WTC11 (cell line): Measurements from ENCODE around the gene PHC2. TPM values are rescaled to one million over a fixed set of nuclear protein-coding genes. Genes with fewer than 3 reads are reported as not detected.
A peak's percentile ranks its signal among the peaks of the same experiment; 100 is the strongest.

ENCODE experiments used
- ATAC-seq: fragments of 200-7000 bp; cut with Tn5 transposase; 2 replicates; pipeline ENCODE4 v1.10.0; 2021; ENCODE audit warnings: mild to moderate bottlenecking, moderate library complexity
- CTCF ChIA-PET: fragments of 300-600 bp; sonication (Branson Sonifier 250); formaldehyde crosslinking; loops from one replicate; lab custom pipeline; 2021; ENCODE audit warnings: antibody characterized with exemption; lab: Charles Lee
- POLR2A ChIA-PET: fragments of 350-600 bp; sonication (Branson Sonifier 250); formaldehyde crosslinking; loops from one replicate; lab custom pipeline; 2021; ENCODE audit warnings: antibody characterized with exemption; lab: Charles Lee
- DNase-seq: peaks from one replicate; pipeline ENCODE4 v3.0.0; 2021; ENCODE audit warnings: low spot score
- H3K27ac Mint-ChIP-seq: 2 replicates; pipeline ENCODE4 v1.8.0; 2021; ENCODE audit warnings: mixed read lengths
- H3K27me3 Mint-ChIP-seq: 2 replicates; pipeline ENCODE4 v1.8.0; 2021; ENCODE audit warnings: low read depth, mild to moderate bottlenecking, moderate library complexity, mixed read lengths
- H3K36me3 Mint-ChIP-seq: 2 replicates; pipeline ENCODE4 v1.8.0; 2021; ENCODE audit warnings: mixed read lengths
- H3K4me1 Mint-ChIP-seq: 2 replicates; pipeline ENCODE4 v1.8.0; 2022; ENCODE audit warnings: mixed read lengths
- H3K4me3 Mint-ChIP-seq: 2 replicates; pipeline ENCODE4 v1.8.0; 2021; ENCODE audit warnings: mild to moderate bottlenecking, moderate library complexity, mixed read lengths
- H3K9me3 Mint-ChIP-seq: 2 replicates; pipeline ENCODE4 v1.8.0; 2021; ENCODE audit warnings: mixed read lengths
- AR ChIP-seq: fragments of 250-450 bp; sonication (Bioruptor Pico); IDR thresholded peaks from 2 replicates; pipeline ENCODE4 v1.9.0; 2021; ENCODE audit warnings: mild to moderate bottlenecking
- ARID4B ChIP-seq: sonication (generic); formaldehyde crosslinking; IDR thresholded peaks from 2 replicates; pipeline ENCODE4 v1.8.0; 2023; ENCODE audit warnings: missing genetic modification reagents, mild to moderate bottlenecking, borderline replicate concordance
- CREB1 ChIP-seq: sonication (generic); formaldehyde crosslinking; IDR thresholded peaks from 2 replicates; pipeline ENCODE4 v1.8.0; 2023; ENCODE audit warnings: mild to moderate bottlenecking, missing genetic modification reagents
- CREM ChIP-seq: sonication (generic); formaldehyde crosslinking; IDR thresholded peaks from 2 replicates; pipeline ENCODE4 v1.8.1; 2022; ENCODE audit warnings: mild to moderate bottlenecking, missing genetic modification reagents, moderate library complexity
- ESRRA ChIP-seq: sonication (generic); formaldehyde crosslinking; IDR thresholded peaks from 2 replicates; pipeline ENCODE4 v1.8.1; 2022; ENCODE audit warnings: mild to moderate bottlenecking, missing genetic modification reagents, borderline replicate concordance
- FOXJ3 ChIP-seq: sonication (generic); formaldehyde crosslinking; IDR thresholded peaks from 2 replicates; pipeline ENCODE4 v1.9.0; 2021; ENCODE audit warnings: missing genetic modification reagents, mild to moderate bottlenecking, borderline replicate concordance
- GRHL2 ChIP-seq: fragments of 250-450 bp; sonication (Bioruptor Pico); IDR thresholded peaks from 2 replicates; pipeline ENCODE4 v1.8.0; 2022; ENCODE audit warnings: mild to moderate bottlenecking, moderate library complexity; ENCODE audit not compliant: insufficient replicate concordance, severe bottlenecking
- MAX ChIP-seq: sonication (generic); formaldehyde crosslinking; IDR thresholded peaks from 2 replicates; pipeline ENCODE4 v1.8.0; 2022; ENCODE audit warnings: mild to moderate bottlenecking, missing genetic modification reagents
- MYBL2 ChIP-seq: sonication (generic); formaldehyde crosslinking; IDR thresholded peaks from 2 replicates; pipeline ENCODE4 v1.8.1; 2023; ENCODE audit warnings: mild to moderate bottlenecking, moderate library complexity, missing genetic modification reagents
- NFE2L1 ChIP-seq: sonication (generic); formaldehyde crosslinking; IDR thresholded peaks from 2 replicates; pipeline ENCODE4 v1.8.1; 2023; ENCODE audit warnings: missing genetic modification reagents
- SMAD4 ChIP-seq: sonication (generic); formaldehyde crosslinking; IDR thresholded peaks from 2 replicates; pipeline ENCODE4 v1.8.0; 2022; ENCODE audit warnings: mild to moderate bottlenecking, missing genetic modification reagents
- STAT6 ChIP-seq: sonication (generic); formaldehyde crosslinking; conservative IDR thresholded peaks from 2 replicates; pipeline ENCODE4 v1.8.1; 2023; ENCODE audit warnings: mild to moderate bottlenecking, low read depth, missing genetic modification reagents, moderate library complexity
- TEAD1 ChIP-seq: sonication (generic); formaldehyde crosslinking; IDR thresholded peaks from 2 replicates; pipeline ENCODE4 v1.8.0; 2022; ENCODE audit warnings: mild to moderate bottlenecking, missing genetic modification reagents
- ZBTB21 ChIP-seq: sonication (generic); formaldehyde crosslinking; IDR thresholded peaks from 2 replicates; pipeline ENCODE4 v1.8.1; 2023; ENCODE audit warnings: mild to moderate bottlenecking, missing genetic modification reagents, borderline replicate concordance
- ZNF138 ChIP-seq: sonication (generic); formaldehyde crosslinking; conservative IDR thresholded peaks from 2 replicates; pipeline ENCODE4 v1.8.1; 2022; ENCODE audit warnings: mild to moderate bottlenecking, moderate library complexity, missing genetic modification reagents
- ZNF232 ChIP-seq: sonication (generic); formaldehyde crosslinking; IDR thresholded peaks from 2 replicates; pipeline ENCODE4 v1.8.0; 2022; ENCODE audit warnings: mild to moderate bottlenecking, missing genetic modification reagents
- ZNF416 ChIP-seq: fragments of 250-450 bp; sonication (Bioruptor Pico); IDR thresholded peaks from 2 replicates; pipeline ENCODE4 v1.9.0; 2021; ENCODE audit warnings: mild to moderate bottlenecking, inconsistent platforms
- ZNF512 ChIP-seq: sonication (generic); formaldehyde crosslinking; IDR thresholded peaks from 2 replicates; pipeline ENCODE4 v1.8.1; 2022; ENCODE audit warnings: missing genetic modification reagents, borderline replicate concordance
- total RNA-seq: library from RNA; stranded (reverse); gene quantifications from 3 replicates; pipeline ENCODE4 v1.2.3, GENCODE V29; 2021

The PHC2 gene
- total RNA-seq, 1 experiment from 2014 or later = 7.0 TPM

GRCh38 chr1:33410091-33410701, 20.7 kb downstream of the PHC2 start:
- Mint-ChIP-seq H3K36me3 (peaks cover 5% of the 10 kb centered on the region; the same call in 1 of the 2 replicates), H3K4me3 (no peak overlapping the region), H3K27ac (no peak overlapping the region), H3K4me1 (peaks cover 5% of the 10 kb centered on the region; the same call in 1 of the 2 replicates), H3K27me3 (peaks cover 3% of the 10 kb centered on the region; the same call in 1 of the 2 replicates), H3K9me3 (peaks cover 12% of the 10 kb centered on the region)
- DNase-seq (no peak), ATAC-seq (peak; percentile 77)
- POLR2A ChIA-PET = no interaction called here
- TF ChIP-seq FOXJ3 (no peak), ZNF138 (CRISPR knock-in tag) (no peak), CREB1 (CRISPR knock-in tag) (no peak), MYBL2 (CRISPR knock-in tag) (no peak), AR (CRISPR knock-in tag) (no peak), STAT6 (CRISPR knock-in tag) (no peak), TEAD1 (CRISPR knock-in tag) (no peak), ESRRA (CRISPR knock-in tag) (no peak), ZNF512 (CRISPR knock-in tag) (no peak), MAX (no peak), CREM (CRISPR knock-in tag) (no peak), ARID4B (CRISPR knock-in tag) (no peak), ZNF232 (CRISPR knock-in tag) (no peak), GRHL2 (CRISPR knock-in tag) (no peak), SMAD4 (CRISPR knock-in tag) (no peak), ZBTB21 (CRISPR knock-in tag) (no peak), ZNF416 (CRISPR knock-in tag) (no peak), NFE2L1 (no peak)
- CTCF ChIA-PET = interaction anchor here (0.7 kb wide), 1 partner anchor 61 kb away, joined by 3 read pairs; no protein-coding TSS in a partner anchor
